HG03196 (cell line): ENCODE measurements around the gene RPL6.
A peak's percentile ranks its signal among the peaks of the same experiment; 100 is the strongest.
"Not testable (repeated sequence)": the region's sequence is repeated elsewhere in the genome, so short reads cannot be mapped to it uniquely, and the experiment has no call there.

Source experiments
- ATAC-seq: cut with Tn5 transposase; IDR thresholded peaks from one replicate; pipeline ENCODE4 v1.9.1; 2021; ENCODE audit not compliant: unreplicated experiment

RPL6 gene

GRCh38 chr12:112420740-112421139 lies 11.3 kb upstream of the RPL6 start:
- no peak for ATAC-seq

DNA sequence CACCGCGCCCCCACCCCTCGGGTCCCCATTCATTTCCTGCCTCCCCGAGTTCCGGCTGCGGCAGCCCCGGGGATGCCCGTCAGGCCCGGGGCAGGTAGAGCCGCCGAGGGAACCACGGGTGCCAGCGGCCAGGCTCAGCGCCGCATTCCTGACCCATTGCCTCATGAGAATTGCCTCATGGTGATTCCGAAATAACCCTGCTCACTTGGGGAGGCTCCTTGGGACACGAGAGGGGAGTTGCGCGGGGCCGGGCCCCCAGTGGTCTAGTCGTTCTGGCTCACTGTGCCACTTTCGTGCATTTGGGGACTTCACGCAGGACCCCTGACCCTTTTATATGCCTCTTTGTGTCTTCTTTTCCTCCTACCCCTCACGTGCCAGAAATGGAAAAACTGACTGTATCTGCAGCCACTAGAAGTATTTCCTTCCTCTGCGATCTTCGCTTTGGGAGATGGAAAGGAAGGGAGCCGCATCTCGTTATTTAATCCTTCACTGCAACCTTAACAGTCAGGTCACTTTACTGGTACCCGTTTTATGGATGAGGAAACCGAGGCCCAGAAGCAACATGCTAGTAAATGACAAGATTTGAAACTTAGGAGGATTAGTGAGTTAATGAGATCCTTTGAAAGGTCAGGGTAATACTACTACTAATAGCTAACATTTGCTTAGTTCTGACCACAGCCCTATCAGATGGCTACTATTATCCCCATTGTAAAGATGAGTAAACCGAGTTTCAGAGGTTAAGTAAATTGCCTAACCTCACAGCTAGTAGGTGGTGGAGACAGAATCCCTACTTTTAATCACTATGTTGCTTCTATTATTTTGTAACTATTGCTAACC lies 10.1 kb upstream of the RPL6 start:
- peak; percentile 46 for ATAC-seq

GRCh38 chr12:112418608-112419296 lies 9.3 kb upstream of the RPL6 start, which contains the start of gene PTPN11:
TSS of gene PTPN11 (plus strand) at chr12:112418947. CDS start at chr12:112419112, 165 bp downstream.
- ATAC-seq = peak; percentile 73

DNA sequence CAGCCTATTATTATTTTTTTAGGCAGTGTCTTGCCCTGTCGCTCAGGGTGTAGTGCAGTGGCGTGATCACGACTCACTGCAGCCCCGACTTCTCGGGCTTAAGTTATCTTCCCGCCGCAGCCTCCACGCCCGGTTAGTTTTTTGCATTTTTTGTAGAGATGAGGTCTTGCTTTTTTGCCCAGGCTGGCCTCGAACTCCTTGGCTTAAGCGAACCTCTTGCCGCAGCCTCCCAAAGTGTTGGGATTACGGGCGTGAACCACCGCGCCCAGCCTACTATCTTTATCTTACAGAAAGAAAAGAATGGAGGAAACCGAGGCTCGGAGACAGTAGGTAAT lies 8.8 kb upstream of the RPL6 start:
- ATAC-seq = no peak

- not testable (repeated sequence) for ATAC-seq
Observed at GRCh38 chr12:112415457-112415856, 6.1 kb upstream of the RPL6 start.

GRCh38 chr12:112413855-112414625 lies 4.6 kb upstream of the RPL6 start:
- ATAC-seq = no peak

DNA sequence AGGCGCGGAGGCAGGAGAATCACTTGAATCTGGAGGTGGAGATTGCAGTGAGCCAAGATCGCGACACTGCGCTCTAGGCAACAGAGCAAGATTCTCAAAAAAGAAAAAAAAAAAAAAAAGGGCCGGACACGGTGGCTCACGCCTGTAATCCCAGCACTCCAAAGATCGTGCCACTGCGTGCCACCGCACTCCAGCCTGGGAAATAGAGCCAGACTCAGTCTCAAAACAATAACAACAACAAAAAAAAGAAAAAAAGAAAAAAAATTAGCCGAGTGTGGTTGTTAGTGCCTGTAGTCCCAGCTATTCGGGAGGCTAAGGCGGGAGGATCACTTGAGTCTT lies 470 bp upstream of the RPL6 start:
- ATAC-seq = no peak

- ATAC-seq = no peak
Observed at GRCh38 chr12:112408621-112409020, 784 bp downstream of the RPL6 start.

GRCh38 chr12:112407683-112408082 lies 1.7 kb downstream of the RPL6 start:
- not testable (repeated sequence) for ATAC-seq

DNA sequence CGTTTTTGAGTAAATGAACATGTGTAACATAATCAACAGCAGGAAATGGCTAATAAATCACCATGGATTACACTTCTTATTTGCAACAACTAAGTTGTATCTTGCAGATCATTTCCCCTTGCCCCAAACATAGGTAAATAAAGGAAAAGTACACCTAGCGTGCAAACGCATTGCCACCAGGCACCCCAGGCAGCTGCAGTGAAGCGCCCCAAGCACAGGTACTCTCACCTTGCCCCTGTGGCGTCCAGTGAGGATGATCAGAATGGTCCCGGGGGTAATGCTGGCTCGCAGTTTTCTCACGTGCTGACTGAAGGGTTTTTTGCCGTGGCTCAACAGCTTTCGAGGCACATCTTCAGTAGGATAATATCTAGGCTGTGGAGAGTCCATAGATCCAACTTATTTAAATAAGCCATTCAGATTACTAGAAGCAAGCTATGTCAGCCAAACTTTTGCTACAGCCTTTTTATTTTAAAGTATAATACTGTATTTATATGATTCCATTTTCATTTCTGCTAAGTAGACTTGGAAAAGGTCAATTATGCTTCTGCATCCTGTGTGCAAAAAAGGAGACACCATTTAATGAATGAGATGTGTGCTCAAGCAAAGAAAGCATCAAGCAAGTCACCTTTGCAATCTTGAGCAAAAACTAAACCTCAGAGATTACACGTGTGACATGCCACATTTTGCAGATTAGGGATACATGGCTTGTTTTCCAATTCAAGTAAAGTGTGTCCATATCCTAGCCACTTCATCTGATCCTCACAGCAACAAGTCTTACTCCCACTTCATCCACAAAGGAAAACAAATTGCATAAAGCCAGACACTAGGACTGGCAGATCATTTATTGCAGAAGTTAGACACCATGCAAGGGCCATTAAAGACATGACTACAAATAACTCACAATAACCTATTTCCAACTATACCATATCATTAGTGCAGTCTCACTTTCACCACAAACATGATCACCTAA lies 2.6 kb downstream of the RPL6 start:
- no peak for ATAC-seq

- ATAC-seq = no peak
Observed at GRCh38 chr12:112401903-112402498, 7.4 kb downstream of the RPL6 start.

- ATAC-seq = no peak
Observed at GRCh38 chr12:112401054-112401453, 8.4 kb downstream of the RPL6 start.

- no peak for ATAC-seq
Observed at GRCh38 chr12:112393328-112393727, 16.1 kb downstream of the RPL6 start.

DNA sequence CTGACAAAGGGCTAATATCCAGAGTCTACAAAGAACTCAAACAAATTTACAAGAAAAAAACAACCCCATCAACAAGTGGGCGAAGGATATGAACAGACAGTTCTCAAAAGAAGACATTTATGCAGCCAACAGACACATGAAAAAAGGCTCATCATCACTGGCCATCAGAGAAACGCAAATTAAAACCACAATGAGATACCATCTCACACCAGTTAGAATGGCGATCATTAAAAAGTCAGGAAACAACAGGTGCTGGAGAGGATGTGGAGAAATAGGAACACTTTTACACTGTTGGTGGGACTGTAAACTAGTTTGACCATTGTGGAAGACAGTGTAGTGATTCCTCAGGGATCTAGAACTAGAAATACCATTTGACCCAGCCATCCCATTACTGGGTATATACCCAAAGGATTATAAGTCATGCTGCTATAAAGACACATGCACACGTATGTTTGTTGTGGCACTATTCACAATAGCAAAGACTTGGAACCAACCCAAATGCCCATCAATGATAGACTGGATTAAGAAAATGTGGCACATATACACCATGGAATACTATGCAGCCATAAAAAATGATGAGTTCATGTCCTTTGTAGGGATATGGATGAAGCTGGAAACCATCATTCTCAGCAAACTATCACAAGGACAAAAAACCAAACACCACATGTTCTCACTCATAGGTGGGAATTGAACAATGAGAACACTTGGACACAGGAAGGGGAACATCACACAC lies 19.3 kb downstream of the RPL6 start:
- not testable (repeated sequence) for ATAC-seq

GRCh38 chr12:112389228-112389627 lies 20.2 kb downstream of the RPL6 start:
- ATAC-seq = no peak

DNA sequence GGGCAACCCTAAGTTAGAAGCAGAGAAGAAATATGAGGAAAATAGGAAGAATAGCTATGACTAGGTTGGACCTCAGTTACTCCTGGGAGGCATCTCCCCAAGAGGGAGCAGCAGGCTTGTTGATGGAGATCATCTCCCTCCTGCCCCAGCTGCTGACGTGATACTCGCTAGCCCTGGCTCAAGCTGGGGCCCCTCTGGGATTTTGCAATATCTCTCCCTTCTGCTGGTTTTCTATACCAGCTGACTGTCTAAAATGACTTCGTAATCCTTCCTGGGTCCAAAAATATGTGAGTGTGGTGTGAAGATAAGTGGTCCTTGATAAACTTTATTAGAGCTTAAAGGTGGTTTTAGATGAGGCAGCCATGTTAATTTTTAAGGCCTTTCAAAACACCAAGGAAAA lies 22.7 kb downstream of the RPL6 start:
- ATAC-seq = no peak

DNA sequence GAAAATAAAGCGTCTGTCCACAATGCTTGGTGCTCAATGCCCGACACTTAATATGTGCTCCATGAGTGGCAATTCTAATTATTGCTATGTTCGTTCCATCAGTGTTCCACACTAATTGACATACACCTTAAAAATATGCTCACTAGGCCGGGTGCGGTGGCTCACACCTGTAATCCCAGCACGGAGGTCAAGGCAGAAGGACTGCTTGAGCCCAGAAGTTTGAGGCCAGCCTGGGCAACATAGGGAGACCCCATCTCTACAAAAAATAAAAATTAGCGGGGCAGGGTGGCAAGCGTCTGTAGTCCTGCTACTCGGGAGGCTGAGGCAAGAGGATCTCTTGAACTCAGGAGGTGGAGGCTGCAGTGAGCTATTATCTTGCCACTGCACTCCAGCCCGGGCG lies 26.5 kb downstream of the RPL6 start:
- ATAC-seq = no peak

GRCh38 chr12:112381883-112382796 lies 27.3 kb downstream of the RPL6 start, which contains the start of gene HECTD4:
TSS of gene HECTD4 (minus strand) at chr12:112382431. CDS start at chr12:112382128, 303 bp downstream.
- peak; percentile 89 for ATAC-seq
